ENCODE results near the gene FCGR2B.
"Not testable (repeated sequence)": the region's sequence is repeated elsewhere in the genome, so short reads cannot be mapped to it uniquely, and the experiment has no call there.

GRCh38 chr1:161725258-161725907 is 62.4 kb downstream of the FCGR2B start:
- TF ChIP-seq CTCF (IDR thresholded peaks at IDR 0.05; ENCODE audit: poor library complexity); EZH2 (IDR thresholded peaks at IDR 0.05; ENCODE audit: borderline replicate concordance); EZH2phosphoT487 (IDR thresholded peaks at IDR 0.05; ENCODE audit: low read depth, severe bottlenecking, unreplicated experiment): not testable (repeated sequence)

Data from hepatocyte (in vitro differentiated cells).